ENCODE data around the gene SH3RF1. TPM values are rescaled to one million over a fixed set of nuclear protein-coding genes. Genes with fewer than 3 reads are reported as not detected.

The SH3RF1 gene
- total RNA-seq, 1 experiment from 2014 or later, result 11.5 TPM

DNA sequence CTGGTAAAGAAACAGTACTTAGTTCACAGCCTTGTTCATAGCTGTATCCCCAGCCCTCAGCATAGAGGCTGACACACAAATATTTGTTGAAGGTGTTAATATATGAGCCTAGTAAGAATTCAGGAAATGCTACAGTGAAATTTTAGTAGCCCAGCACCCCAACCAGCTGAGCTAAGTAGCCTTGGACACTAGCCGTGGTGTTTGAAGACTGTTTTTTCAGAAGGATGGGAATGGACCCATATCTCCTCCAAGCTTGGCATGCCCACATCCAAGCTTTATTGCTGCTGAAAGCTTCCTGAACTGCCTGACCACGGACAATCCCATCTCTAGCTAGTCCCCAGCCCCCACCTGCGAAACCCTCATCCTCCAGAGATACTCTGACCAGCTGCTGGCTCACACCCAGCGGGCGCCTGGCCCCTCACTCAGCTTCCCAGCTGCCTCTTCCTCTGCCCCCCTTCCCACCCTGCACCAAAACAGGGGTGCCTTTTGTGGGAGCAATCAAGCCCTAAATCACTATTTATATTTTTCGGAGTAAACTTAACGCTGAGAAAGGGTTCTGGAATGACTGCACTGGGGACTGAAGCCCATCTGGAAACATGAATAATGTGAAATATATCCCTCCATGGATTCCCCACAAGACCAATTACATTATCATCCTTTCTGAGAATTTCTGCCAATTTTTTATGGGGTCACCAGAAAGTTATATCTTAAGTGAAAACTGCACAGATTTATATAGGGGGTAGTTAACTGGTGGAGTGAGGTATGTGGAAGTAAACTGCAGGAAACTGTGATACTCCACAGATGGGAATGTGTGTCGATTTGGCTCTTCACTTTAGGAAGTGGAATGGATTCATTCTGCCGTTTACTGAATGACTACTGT is 219.6 kb downstream of the SH3RF1 start:
- H3K27ac ChIP-seq (ENCODE audit: low read length), result no peak overlapping the region
- H3K27me3 ChIP-seq (ENCODE audit: control insufficient read depth, insufficient read depth, low read length), result no peaks in the 10 kb centered on the region
- no peak for DNase-seq (ENCODE audit: low read depth, low spot score)
- ChIA-PET POLR2A (interaction anchor here (0.6 kb wide), 2 partner anchors 11 to 35 kb away, joined by 4 to 5 read pairs; no protein-coding TSS in a partner anchor), CTCF (interaction anchor here (0.6 kb wide), 1 partner anchor 55 kb away, joined by 3 read pairs; no protein-coding TSS in a partner anchor)
- intact Hi-C loops (cut with micrococcal nuclease; ENCODE audit: unreplicated experiment), result no loop called here
- in situ Hi-C loops (cut with HindIII; ENCODE audit: low pct_unique_long_range_greater_than_20kb, low sequenced_read_pairs), result no loop called here
- H3K9me3 ChIP-seq (ENCODE audit: control insufficient read depth, insufficient read depth, low read depth, low read length), result no peaks in the 10 kb centered on the region
- ATAC-seq, result no peak
- no peaks in the 10 kb centered on the region for H3K36me3 ChIP-seq (ENCODE audit: control insufficient read depth, insufficient read depth, low read length)
- no TSS peak for BruUV-seq (replicated peaks)
- H3K4me3 ChIP-seq (ENCODE audit: low read depth in 2 of 2, low read length in 2 of 2), result no peak overlapping the region
- no peaks in the 10 kb centered on the region for H3K4me1 ChIP-seq (ENCODE audit: control insufficient read depth, insufficient read depth, low read length)
- TF ChIP-seq SIN3A (IDR thresholded peaks at IDR 0.05; ENCODE audit: borderline replicate concordance, insufficient read depth, low read depth, low read length) (no peak), POLR2AphosphoS5 (IDR thresholded peaks at IDR 0.05; ENCODE audit: low read depth, low read length) (no peak), TCF7L2 (IDR thresholded peaks at IDR 0.05; ENCODE audit: low read depth, low read length) (no peak), REST (IDR thresholded peaks at IDR 0.05; ENCODE audit: insufficient read depth in 1 of 2, low read depth in 2 of 2, low read length in 1 of 2) (no peak)
- TF ChIP-seq, protein P1, sequence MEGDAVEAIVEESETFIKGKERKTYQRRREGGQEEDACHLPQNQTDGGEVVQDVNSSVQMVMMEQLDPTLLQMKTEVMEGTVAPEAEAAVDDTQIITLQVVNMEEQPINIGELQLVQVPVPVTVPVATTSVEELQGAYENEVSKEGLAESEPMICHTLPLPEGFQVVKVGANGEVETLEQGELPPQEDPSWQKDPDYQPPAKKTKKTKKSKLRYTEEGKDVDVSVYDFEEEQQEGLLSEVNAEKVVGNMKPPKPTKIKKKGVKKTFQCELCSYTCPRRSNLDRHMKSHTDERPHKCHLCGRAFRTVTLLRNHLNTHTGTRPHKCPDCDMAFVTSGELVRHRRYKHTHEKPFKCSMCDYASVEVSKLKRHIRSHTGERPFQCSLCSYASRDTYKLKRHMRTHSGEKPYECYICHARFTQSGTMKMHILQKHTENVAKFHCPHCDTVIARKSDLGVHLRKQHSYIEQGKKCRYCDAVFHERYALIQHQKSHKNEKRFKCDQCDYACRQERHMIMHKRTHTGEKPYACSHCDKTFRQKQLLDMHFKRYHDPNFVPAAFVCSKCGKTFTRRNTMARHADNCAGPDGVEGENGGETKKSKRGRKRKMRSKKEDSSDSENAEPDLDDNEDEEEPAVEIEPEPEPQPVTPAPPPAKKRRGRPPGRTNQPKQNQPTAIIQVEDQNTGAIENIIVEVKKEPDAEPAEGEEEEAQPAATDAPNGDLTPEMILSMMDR (IDR thresholded peaks at IDR 0.05), result no peak

DNA sequence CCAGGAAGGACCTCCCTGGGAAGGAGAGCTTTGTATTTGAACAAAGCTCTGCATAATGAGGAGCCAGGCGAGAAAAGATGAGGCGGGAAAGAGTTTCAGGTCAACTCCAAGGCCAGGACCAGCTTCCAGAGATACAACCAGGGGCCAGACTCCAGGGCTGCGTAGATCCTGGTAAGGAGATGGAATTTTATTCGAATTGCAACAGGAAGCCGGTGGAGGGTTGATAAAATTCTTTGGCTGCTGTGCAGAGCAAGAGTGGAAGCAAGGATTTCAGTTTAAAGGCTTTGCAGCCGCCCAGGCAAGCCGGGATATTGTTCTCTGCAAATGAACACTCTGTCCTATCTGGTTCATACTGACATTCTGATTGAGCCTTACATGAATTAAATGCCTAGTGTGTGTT is 220.5 kb downstream of the SH3RF1 start:
- H3K27me3 ChIP-seq (ENCODE audit: control insufficient read depth, insufficient read depth, low read length), result no peaks in the 10 kb centered on the region
- no peaks in the 10 kb centered on the region for H3K36me3 ChIP-seq (ENCODE audit: control insufficient read depth, insufficient read depth, low read length)
- CTCF ChIA-PET, result no interaction called here
- no peaks in the 10 kb centered on the region for H3K4me1 ChIP-seq (ENCODE audit: control insufficient read depth, insufficient read depth, low read length)
- no peak for ATAC-seq
- DNase-seq (ENCODE audit: low read depth, low spot score), result no peak
- H3K9me3 ChIP-seq (ENCODE audit: control insufficient read depth, insufficient read depth, low read depth, low read length), result no peaks in the 10 kb centered on the region
- POLR2A ChIA-PET, result interaction anchor here (0.6 kb wide), 1 partner anchor 95 kb away, joined by 3 read pairs; no protein-coding TSS in a partner anchor
- intact Hi-C loops (cut with micrococcal nuclease; ENCODE audit: unreplicated experiment), result no loop called here
- BruUV-seq (replicated peaks), result no TSS peak
- TF ChIP-seq, protein P1 (IDR thresholded peaks at IDR 0.05), result no peak
- no peak for TF ChIP-seq REST (IDR thresholded peaks at IDR 0.05; ENCODE audit: insufficient read depth in 1 of 2, low read depth in 2 of 2, low read length in 1 of 2)
- no peak overlapping the region for H3K27ac ChIP-seq (ENCODE audit: low read length)
- no peak overlapping the region for H3K4me3 ChIP-seq (ENCODE audit: low read depth in 2 of 2, low read length in 2 of 2)
- in situ Hi-C loops (cut with HindIII; ENCODE audit: low pct_unique_long_range_greater_than_20kb, low sequenced_read_pairs), result no loop called here
